ENCODE results near the gene ADGRE1.

Gene ADGRE1

GRCh38 chr19:6851359-6851758, 36.0 kb upstream of the ADGRE1 start:
- POLR2A ChIA-PET: no interaction called here
- no peak overlapping the region for H3K4me3 ChIP-seq (ENCODE audit: low read depth, low read length)
- no peak for TF ChIP-seq CTCF (IDR thresholded peaks at IDR 0.05; ENCODE audit: insufficient read depth, low read length, missing control alignments)
- DNase-seq (ENCODE audit: low read depth, low spot score): no peak
- CTCF ChIA-PET: interaction anchor here (2.0 kb wide), 1 partner anchor 12 kb away, joined by 8 read pairs; no protein-coding TSS in a partner anchor

- CTCF ChIA-PET: interaction anchor here (1.4 to 2.0 kb wide), 2 partner anchors 10 to 12 kb away, joined by 4 to 8 read pairs; no protein-coding TSS in a partner anchor
- TF ChIP-seq CTCF (IDR thresholded peaks at IDR 0.05; ENCODE audit: insufficient read depth, low read length, missing control alignments): no peak
- no peak for DNase-seq (ENCODE audit: low read depth, low spot score)
- POLR2A ChIA-PET: no interaction called here
- H3K4me3 ChIP-seq (ENCODE audit: low read depth, low read length): no peak overlapping the region
Measured at GRCh38 chr19:6852001-6852400, 35.4 kb upstream of the ADGRE1 start.

- CTCF ChIA-PET: interaction anchor here (1.0 to 1.6 kb wide), 3 partner anchors 8 to 115 kb away, joined by 3 to 6 read pairs (median 4); no protein-coding TSS in a partner anchor
- POLR2A ChIA-PET: no interaction called here
- H3K4me3 ChIP-seq (ENCODE audit: low read depth, low read length): no peak overlapping the region
- no peak for TF ChIP-seq CTCF (IDR thresholded peaks at IDR 0.05; ENCODE audit: insufficient read depth, low read length, missing control alignments)
- DNase-seq (ENCODE audit: low read depth, low spot score): no peak
Measured at GRCh38 chr19:6853868-6854267, 33.5 kb upstream of the ADGRE1 start.

- POLR2A ChIA-PET: no interaction called here
- CTCF ChIA-PET: interaction anchor here (1.6 kb wide), 1 partner anchor 8 kb away, joined by 4 read pairs; no protein-coding TSS in a partner anchor
- H3K4me3 ChIP-seq (ENCODE audit: low read depth, low read length): no peak overlapping the region
Measured at GRCh38 chr19:6854758-6855157, 32.6 kb upstream of the ADGRE1 start.

GRCh38 chr19:6856749-6857372, 30.5 kb upstream of the ADGRE1 start:
- no peak for TF ChIP-seq CTCF (IDR thresholded peaks at IDR 0.05; ENCODE audit: insufficient read depth, low read length, missing control alignments)
- CTCF ChIA-PET: no interaction called here
- POLR2A ChIA-PET: no interaction called here
- no peak for DNase-seq (ENCODE audit: low read depth, low spot score)
- H3K4me3 ChIP-seq (ENCODE audit: low read depth, low read length): no peak overlapping the region

More at GRCh38 chr19:6854758-6855157, 32.6 kb upstream of the ADGRE1 start:
- DNase-seq (ENCODE audit: low read depth, low spot score): no peak
- no peak for TF ChIP-seq CTCF (IDR thresholded peaks at IDR 0.05; ENCODE audit: insufficient read depth, low read length, missing control alignments)

- no peak overlapping the region for H3K4me3 ChIP-seq (ENCODE audit: low read depth, low read length)
- TF ChIP-seq CTCF (IDR thresholded peaks at IDR 0.05; ENCODE audit: insufficient read depth, low read length, missing control alignments): no peak
- POLR2A ChIA-PET: no interaction called here
- CTCF ChIA-PET: interaction anchor here (0.7 to 10.3 kb wide), 11 partner anchors 8 to 736 kb away, joined by 3 to 131 read pairs (median 5); partner anchors contain the start of gene GPR108
- no peak for DNase-seq (ENCODE audit: low read depth, low spot score)
Measured at GRCh38 chr19:6861683-6862286, 25.6 kb upstream of the ADGRE1 start.

Data from AG04449 (cell line).